Transverse colon (tissue), 4 donors: ENCODE results near the gene PIK3CB.

ENCODE experiments used
- EP300 ChIP-seq: sonication (generic); formaldehyde crosslinking; IDR thresholded peaks from one replicate; pipeline ENCODE4 v1.6.1; 2017; ENCODE audit warnings: antibody characterized with exemption, low read depth
- POLR2AphosphoS5 ChIP-seq, 3 donors: sonication (generic); formaldehyde crosslinking; IDR thresholded peaks; one replicate each; pipeline ENCODE4 v1.6.1; 2016; ENCODE audit warnings: antibody characterized with exemption in 3 of 3
- TF ChIP-seq, protein P1 (sequence below), 5 experiments: fragments of 200-600 bp in 3 of 5; fragments of 450-650 bp in 2 of 5; sonication (generic) in 3 of 5; IDR thresholded peaks; 1 replicate in 2 of 5; 2 replicates in 3 of 5; pipeline ENCODE4 v1.5.1; 2016 to 2017; ENCODE audit warnings: antibody characterized with exemption in 5 of 5, inconsistent platforms in 3 of 5, mild to moderate bottlenecking in 2 of 5, moderate library complexity in 1 of 5

DNA sequence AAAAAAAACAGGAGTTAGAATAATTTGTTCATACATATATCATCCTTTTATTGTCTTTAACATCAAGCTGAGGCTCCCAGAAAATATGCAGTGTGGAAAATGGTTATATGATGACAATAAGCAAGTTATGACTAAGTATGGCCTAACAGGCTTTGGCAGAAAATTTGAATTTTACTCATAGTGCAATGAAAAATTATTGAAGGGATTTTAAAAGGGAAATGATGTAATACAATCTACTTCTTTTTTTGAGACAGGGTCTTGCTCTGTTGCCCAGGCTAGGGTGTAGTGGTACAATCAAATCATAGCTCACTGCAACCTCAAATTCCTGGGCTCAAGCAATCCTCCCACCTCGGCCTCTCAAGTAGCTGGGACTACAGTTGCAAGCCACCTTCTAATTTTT lies 147.5 kb downstream of the PIK3CB start:
- TF ChIP-seq, protein P1, sequence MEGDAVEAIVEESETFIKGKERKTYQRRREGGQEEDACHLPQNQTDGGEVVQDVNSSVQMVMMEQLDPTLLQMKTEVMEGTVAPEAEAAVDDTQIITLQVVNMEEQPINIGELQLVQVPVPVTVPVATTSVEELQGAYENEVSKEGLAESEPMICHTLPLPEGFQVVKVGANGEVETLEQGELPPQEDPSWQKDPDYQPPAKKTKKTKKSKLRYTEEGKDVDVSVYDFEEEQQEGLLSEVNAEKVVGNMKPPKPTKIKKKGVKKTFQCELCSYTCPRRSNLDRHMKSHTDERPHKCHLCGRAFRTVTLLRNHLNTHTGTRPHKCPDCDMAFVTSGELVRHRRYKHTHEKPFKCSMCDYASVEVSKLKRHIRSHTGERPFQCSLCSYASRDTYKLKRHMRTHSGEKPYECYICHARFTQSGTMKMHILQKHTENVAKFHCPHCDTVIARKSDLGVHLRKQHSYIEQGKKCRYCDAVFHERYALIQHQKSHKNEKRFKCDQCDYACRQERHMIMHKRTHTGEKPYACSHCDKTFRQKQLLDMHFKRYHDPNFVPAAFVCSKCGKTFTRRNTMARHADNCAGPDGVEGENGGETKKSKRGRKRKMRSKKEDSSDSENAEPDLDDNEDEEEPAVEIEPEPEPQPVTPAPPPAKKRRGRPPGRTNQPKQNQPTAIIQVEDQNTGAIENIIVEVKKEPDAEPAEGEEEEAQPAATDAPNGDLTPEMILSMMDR (IDR thresholded peaks at IDR 0.05): no peak
- TF ChIP-seq EP300: no peak
- no peak for TF ChIP-seq POLR2AphosphoS5 (IDR thresholded peaks at IDR 0.05)
